HG02852 (cell line): ENCODE measurements around the gene CANT1.

Experiments
- ATAC-seq: cut with Tn5 transposase; IDR thresholded peaks from one replicate; pipeline ENCODE4 v1.9.1; 2021; ENCODE audit warnings: mild to moderate bottlenecking, moderate library complexity; ENCODE audit not compliant: unreplicated experiment

The CANT1 gene

DNA sequence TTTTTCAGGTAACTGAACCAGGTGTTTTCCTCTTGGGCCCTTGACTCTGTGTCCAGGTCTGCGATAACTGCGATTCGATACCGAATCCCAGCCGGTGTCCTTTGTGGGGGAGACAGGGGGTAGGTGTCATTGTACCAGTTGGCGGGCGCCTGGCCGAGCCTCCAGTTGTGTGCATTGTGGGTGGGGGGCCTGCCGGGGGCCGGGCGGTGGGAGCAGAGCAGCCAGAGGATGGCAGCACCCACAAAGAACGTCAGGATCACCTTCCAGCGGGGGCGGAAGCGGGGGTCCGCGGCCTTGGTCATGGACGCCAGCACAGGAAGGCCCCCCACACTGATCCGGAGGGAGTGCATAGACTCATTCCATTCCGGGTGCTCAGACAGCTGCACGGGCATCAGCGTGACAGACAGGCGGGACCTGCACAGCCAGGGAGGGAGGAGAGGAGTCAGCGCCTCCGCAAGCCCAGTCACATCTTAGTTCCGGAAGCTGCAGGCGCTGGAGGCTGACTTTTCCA, 12.3 kb downstream of the CANT1 start:
- no peak for ATAC-seq

DNA sequence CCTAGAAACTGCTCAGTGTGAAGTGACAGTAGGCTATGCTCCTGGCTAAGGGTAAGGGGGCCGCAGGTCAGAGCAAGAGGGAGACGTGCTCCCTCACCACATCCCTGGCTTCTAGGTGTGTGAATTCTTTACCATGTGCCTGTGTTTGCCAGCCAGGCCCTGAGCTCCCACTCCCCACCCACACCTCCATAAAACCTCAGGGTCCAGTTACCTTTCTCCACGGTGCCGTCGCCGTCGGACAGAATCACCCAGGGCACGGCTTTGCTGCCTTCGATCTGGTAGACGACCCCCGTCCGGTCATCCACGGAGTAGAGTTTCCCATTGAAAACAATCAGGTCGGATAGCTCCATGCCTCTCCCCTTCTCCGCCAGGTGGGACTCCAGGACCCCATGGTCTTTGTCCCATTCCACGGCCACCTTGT, 12.8 kb downstream of the CANT1 start:
- no peak for ATAC-seq

DNA sequence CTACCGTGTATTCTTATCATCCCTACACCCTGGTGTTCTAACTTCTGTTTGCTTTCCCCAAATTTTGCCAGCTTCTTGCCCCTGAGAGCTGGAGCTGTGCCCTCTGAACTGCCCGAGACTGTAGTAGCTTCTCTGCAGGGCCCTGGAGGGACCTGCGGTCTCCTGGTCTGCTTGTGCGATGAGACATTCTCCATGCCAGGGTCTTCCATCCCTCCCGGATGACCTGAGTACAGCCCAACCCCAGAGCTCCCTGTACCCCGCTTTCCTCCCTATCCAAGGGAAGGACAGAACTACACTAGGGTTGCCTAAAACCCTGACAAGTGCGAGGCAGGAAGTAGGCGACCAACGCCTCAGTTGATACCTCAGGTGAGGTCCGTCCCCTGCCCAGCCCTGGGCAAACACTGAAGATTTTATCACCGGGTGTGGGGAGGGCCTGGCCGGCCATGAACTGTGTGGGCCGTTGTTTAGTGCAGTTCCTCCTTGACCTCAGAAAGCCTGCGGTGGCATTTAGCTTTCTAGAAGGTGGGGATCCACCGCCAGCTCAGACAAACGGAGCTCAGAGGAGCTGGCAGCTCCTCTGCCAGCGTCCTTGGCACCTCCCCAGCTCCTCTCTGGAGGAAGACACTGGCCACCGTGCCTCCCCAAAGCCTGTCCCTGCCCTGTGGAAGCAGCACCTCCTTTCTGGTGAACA, 13.7 kb downstream of the CANT1 start:
- ATAC-seq: no peak

DNA sequence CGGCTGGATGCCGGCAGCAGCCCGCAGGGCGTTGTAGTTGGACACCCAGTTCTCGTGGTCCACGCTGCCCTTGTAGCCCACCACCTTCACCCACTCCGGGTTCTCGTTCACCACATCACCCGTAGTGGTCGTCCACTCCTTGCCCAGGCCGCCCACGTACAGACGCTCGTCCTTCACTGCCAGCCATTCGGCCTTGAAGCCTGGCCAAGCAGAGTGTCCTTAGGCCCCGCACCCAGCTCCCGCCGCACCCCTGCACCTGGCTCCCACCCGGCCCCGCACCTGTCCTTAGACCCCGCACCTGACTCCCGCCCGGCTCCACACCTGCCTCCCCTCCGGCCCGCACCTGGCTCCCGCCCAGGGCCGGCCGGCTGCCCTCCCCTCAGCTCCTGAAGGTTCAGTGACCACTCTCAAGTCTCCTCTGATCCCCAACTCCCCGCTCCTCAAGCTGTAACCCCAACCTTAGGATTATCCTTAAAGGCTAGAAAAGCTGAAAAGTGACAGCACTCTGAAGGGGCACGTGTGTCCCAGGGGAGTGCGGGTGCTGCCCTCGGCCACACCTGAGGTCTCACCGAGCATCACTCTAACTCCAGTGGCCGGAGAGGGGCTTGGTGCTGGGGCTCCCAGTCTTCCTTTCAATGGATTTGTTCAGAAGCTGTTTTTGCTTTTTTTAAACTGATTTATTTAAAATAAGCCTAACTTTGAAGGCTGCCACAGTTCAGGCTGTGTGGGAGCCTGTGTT, 14.4 kb downstream of the CANT1 start:
- no peak for ATAC-seq

DNA sequence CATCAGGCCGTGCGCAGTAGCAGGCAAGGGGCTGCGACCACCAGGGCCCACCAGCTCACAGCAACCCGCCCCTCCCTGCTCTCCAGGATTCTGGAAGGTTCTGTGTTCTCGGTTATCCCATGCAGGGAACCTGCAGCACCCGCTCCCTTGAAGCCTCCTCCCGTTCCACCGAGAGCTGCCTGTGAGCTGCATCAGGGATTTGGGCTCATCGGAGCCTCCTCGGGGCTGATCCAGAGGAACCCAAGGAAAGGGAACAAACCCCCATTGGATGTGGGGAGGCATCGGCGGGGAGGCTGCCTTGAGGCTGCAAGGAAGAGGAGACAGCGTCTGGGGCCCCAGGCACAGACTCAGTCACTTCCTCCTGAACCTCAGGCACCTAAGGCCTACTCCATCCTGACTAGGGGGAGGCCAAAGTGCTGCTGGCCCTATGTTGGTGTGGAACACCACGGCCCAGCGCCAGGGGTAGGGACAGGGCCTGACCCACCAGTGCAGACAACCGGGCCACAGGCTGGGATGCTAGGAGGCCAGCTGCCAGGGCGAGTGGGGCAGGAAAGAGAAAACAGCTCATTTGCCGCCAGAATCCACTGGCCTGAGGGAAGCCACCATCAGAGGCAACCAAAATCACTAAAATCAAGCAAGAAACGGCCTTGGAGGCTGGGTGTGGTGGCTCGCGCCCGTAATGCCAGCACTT, 15.4 kb downstream of the CANT1 start:
- no peak for ATAC-seq

DNA sequence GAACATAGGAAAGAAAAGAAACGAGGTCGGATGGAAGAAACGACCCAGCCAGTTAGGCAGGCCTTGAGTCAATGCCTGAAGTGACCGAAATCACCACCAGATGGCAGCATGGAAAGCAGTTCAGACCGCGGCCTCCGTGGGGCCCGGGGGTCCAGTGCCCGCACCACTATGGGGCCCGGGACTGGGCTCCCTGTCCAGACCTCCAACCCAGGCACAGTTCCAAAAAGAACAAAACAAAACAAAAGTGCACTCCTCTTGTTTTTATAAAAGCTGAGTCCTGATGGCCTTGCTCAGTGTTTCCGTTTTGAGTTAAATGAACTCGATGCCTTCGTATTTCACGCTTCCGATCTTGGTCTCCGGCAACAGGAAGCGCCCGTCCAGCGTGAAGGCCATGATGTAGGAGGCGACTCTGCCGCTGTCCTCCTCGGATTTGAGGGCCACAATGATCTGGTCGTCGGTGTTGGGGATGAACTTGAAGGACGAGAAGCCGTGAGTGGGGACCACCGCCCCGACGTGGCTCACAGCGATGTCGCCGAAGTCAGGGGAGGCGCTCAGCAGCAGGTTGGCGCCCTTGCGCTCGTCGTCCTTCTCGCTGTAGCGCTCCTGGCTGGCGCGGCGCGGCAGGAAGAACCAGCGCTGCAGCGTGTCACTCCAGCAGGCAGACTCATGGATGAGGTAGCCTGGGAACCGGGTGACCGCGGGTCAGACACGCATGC, 16.2 kb downstream of the CANT1 start:
- ATAC-seq: no peak

DNA sequence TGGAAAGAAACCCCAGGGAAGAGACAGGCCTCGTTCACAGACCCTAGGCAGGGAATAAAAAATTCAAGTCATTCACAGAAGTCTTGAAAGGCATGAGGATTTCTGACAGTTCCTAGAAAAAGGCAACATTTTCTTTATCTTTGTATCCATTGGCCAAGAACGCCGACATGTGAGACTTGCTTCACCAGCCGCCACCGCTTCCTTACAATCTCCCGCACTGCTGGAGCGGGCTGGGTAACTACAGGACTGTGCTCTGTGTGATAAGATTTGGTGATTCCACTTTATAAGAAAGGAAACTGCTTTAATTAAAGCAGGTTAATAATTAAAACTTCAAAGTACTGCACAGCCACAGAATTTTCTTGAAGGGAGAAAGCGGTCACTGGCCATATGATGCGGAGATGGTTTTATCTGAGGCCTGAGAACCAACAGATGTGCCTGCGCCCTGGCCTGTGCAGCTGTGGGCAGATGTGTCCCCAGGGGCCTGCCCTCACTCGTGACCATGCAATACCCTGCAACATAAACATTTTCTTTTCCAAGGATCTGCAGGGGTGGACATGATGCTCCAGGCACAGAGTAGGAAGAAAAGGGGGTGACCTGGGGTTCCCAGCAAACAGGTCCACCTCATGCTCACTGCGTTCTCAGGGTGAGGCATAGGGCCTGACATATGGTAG, 16.9 kb downstream of the CANT1 start:
- no peak for ATAC-seq

DNA sequence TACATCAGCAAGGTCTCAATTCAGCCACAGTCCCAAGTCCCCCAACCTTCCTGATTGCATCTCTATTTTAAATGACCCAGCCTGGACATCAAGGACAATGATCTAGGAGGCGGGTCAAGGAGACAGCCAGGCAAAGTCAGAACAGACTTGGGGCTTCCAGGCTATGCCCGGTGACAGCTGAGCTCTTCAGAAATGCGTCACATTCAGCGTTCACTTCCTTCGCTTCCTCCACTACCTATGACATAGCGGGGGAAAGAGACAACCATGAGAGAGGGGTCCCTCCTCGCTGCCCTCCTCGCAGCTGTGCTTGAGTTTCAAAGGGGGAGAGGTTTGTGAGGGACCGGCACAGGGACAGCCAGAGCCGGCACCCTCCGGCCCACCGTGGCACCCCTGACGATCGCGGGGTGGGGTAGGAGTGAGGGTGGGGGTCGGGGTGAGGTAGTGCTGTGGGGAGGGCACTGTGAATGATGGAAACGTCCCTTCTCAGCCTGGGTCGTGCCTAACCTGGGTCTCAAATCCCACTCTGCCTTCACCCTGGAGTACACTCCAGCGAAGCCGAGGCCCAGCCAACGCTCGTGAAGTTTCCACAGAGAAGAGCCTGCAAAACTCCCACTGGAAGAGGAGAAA, 17.5 kb downstream of the CANT1 start:
- no peak for ATAC-seq

DNA sequence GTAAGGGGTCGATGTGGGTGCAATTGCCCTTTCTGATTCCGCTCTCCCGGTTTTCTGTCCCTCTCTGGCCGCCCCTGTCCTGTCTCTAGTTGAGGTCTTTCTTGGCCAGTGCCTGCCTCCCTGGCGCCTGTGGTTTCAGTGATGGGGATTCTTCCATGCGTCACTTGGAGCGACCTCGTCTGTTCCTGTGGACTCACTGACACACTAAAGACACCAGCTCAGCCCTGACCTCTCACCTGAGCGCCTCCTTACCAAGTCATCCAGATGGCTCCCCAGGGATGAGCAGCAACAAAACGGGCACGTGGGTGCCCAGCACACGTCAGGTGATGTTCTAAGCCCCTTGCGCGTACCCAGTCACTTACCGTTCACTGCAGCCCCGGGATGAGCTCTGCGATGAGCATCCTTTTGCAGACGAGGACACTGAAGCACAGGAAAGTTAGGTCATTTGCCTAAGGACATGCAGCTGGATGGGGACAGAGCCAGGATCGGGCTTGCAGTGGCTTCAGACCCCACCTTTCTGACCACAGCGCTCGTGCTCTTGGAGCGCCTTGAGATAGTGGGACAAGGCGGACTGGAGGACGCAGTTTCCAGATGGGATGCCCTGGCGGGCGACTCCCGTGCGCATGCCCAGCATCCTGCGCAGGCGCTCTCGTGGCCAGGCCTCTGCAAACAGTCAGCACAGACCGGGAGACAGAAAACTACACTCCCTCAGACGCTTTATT, 18.4 kb downstream of the CANT1 start:
- ATAC-seq: no peak

DNA sequence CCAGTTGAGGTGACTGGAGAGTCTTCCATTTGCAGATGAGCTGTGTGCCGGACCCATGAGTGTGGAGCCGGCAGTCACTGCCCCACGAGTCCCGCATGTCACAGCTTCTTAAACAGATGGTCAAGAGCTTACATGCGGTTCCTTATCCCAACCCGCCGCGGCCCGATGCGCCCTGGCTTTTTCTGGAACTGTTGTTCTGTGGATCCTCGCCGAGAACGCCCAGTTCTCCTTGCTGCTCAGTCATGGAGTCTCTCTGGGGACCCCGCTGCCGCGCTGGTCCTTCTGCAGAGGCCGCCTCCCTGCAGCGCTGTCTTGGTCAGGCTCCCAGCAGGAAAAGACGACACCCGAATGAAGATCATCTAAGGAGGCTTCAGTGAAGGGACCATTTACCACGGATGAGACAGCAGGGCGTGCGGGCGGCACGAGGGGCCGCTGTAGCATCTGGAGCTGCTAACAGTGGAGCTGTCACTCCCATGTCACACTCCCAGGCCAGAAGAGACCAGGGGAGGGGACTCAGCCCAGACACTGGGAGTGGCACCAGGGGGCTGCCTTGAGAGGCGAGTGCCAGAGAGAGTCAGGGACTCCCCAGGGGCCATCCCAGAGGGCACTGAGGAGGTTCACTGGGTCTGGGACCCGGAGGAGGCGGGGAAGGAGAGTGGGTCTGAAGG, 19.1 kb downstream of the CANT1 start:
- ATAC-seq: no peak

DNA sequence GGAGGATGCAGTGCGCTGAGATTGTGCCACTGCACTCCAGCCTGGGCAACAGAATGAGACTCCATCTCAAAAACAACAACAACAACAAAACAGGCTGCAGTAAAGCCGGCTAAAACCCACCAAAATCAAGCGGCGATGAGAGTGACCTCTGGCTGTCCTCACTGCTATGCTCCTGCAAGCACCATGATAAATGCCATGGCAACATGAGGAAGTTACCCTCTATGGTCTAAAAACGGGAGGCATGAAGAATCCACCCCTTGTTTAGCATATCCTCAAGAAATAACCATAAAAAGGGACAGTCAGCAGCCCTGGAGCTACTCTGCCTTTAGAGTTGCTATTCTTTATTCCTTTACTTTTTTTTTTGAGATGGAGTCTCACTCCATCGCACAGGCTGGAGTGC, 21.4 kb downstream of the CANT1 start:
- ATAC-seq: no peak

DNA sequence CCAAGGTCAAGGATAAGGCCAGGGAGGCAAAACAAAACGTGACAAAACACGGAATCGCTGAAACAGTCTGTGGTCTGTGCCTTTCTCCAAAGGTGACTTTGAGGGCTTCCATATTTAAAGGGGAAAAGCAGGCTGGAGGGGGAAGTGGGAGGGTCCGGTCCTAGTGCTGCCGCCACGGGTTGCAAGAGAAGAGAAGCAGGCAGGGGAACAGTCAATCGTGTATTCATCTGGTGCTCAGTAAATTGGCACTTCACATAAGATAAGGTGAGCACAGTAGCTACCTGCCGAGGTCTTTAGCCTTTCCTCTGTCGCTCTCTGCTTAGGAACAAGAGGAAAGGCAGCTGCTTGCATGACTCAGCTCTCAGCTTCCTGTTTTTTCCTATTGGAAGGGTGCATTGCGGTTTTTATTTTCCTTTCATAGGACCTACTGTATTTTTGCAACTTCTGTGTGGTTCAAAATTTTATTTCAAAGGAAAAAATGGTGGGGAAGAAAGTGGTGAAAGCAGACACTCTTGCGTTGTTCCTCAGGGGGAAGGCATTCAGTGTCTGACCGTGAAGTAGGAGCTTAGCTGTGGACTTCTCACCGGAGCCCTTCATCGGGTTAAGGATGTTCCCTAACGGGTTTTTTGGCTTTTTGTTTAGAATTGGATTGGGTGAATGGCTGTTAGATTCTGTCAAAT, 22.8 kb downstream of the CANT1 start:
- no peak for ATAC-seq

DNA sequence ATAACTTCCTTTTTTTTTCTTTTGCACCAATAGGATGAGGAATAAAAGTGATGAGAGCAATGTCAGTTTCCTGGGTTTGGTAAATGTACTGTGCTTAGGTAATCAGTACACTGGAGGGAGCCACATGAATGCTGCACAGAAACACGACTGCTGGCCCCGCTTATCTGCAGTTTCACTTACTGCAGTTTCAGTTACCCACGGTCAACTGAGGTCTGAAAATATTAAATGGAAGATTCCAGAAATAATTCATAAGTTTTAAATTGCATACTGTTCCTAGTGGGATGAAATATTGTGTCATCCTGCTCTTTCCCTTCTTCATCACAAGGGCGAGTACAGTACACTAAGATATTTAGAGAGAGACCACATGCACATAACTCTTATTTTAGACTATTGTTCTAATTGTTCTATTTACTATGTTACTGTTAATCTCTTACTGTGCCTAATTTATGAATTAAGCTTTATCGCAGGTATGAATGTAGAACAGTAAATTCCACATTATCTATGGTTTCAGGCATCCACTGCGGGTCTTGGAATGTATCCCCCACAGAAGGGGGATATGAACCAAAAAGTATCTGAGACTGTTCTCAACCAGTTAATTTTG, 23.4 kb downstream of the CANT1 start:
- ATAC-seq: no peak

DNA sequence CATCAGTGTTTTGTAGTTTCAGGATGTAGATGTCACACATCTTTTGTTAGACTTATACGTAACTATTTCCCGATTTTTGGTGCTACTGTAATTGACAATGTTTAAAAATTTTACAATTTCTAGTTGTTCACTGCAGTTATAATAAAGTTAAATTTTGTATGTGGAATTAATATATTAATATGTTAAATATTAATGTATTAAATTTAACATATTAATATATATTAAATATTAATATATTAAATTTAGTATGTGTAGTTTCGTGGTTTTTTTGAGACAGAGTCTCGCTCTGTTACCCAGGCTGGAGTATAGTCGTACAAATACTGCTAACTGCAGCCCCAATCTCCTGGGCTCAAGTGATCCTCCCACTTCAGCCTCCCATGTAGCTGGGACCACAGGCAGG, 24.2 kb downstream of the CANT1 start:
- ATAC-seq: no peak

DNA sequence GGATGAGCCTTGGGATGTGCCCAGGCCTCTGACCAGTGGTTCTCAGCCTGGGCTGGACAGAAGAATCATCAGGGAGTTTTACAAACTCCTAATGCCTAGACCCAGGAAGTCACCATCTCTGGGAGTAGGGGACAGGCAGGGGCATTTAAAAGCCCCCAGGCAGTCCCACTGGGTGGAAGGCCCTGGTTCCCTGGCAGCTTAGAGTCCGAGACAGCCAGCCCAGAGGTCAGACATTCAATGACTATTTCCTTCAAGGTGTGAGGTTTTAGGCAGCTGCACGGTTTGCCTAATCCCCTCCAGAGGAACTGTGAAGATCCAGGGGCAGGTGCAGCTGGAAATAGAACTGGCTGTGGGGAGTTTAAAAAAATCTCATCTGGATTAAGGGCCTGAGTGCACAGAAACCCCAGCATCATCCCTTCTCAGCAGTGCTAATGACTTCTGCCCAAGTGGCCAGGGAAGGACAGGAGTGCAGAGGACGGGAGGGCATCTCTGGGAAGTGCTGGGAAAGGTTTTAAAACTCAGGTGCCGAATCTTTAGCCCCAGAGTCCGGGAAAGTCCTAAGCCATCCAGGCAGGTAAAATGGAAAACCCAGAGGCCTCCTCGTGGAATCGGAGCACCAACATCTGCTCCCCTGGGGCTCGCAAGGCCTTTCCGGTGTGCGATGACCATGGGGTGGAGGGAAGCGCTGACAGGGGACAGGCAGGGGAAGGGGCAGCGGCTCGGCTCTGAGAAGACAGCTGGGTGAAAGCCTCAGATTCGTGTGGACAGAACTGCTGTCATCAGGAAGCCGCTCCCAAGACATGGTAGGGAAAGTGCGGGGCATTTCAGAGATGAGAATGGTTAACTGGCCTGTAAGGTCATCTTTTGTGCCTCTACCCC, 28.3 kb downstream of the CANT1 start:
- no peak for ATAC-seq

DNA sequence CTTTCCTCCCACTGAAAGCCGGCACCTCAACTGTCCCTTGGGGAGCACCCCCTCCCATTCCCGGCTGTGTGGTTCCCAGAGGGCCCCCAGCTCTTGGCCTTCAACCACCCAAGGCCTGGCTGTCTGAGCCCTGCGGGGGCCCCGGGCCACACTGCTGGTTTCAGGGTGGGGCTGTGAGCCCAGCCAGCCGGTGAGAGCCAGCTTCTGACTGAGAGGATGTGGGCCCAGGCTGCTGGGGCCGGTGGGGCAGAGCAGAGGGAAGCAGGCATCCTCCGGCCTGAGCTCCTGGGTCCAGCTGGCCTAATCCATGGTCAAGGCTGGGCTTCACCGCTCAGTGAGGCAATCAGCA, 29.0 kb downstream of the CANT1 start:
- no peak for ATAC-seq
